Measurements from ENCODE around the gene ASGR1. TPM values are rescaled to one million over a fixed set of nuclear protein-coding genes. Genes with fewer than 3 reads are reported as not detected.

The ASGR1 gene
- total and polyA plus RNA-seq, 2 of the 4 experiments (the other 2 are of a cell fraction): 1.3 to 3.8 TPM

DNA sequence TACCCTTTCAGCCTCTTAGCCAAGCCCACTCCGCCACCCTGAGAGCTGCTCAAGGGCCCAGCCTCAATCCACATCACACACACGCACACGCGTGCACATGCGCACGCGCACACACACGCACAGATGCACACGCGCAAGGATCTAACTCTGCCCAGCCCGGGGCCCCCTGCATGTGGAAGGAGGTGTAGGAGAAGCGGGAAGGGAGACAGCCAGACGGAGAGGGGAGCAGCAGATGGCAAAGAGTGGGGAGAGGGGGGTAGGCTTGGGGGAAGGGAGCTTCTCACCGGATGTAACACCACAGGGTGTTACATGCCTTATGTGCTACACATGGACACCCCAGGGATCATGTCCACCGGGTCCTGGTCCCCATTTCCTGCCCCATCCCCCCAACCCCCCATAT lies 25.2 kb upstream of the ASGR1 start:
- H3K4me1 ChIP-seq (ENCODE audit: control insufficient read depth, insufficient read depth, low read length): peaks cover 9% of the 10 kb centered on the region
- CTCF ChIA-PET: no interaction called here

More for the DNA sequence above, 25.2 kb upstream of the ASGR1 start:
- peak overlapping the region in 1 of 2 experiments; percentile 59; a peak in 2 of 4 replicates for H4K8ac ChIP-seq (ENCODE audit: low read depth in 2 of 2, low read length in 2 of 2)
- H4K20me1 ChIP-seq (ENCODE audit: insufficient read depth, low read length): peaks cover 32% of the 10 kb centered on the region
- in situ Hi-C loops (cut with MboI; ENCODE audit: low sequenced_read_pairs) (no loop called here), dilution Hi-C loops (cut with HindIII; ENCODE audit: low sequenced_read_pairs, unreplicated experiment) (no loop called here), intact Hi-C loops (cut with micrococcal nuclease) (no loop called here)
- no peak overlapping the region for H3K14ac ChIP-seq (replicated peaks; ENCODE audit: low read depth, low read length)
- no peak overlapping the region for H2BK20ac ChIP-seq (ENCODE audit: low read depth, low read length)
- no peak for DNase-seq
- H3K27me3 ChIP-seq (ENCODE audit: control insufficient read depth, insufficient read depth, low read length): no peaks in the 10 kb centered on the region
- TF ChIP-seq MAZ (IDR thresholded peaks at IDR 0.05; ENCODE audit: borderline replicate concordance, low read depth, low read length) (no peak), CEBPB (IDR thresholded peaks at IDR 0.05; ENCODE audit: low read depth, low read length) (no peak), MAFK (IDR thresholded peaks at IDR 0.05; ENCODE audit: low read depth, low read length) (no peak), RAD21 (IDR thresholded peaks at IDR 0.05; ENCODE audit: low read length) (no peak), BHLHE40 (IDR thresholded peaks at IDR 0.05; ENCODE audit: low read depth, low read length) (no peak), NFE2L2 (IDR thresholded peaks at IDR 0.05; ENCODE audit: low read depth, low read length) (no peak), CHD1 (IDR thresholded peaks at IDR 0.05; ENCODE audit: low read depth, low read length) (no peak)
- TF ChIP-seq, protein P1, sequence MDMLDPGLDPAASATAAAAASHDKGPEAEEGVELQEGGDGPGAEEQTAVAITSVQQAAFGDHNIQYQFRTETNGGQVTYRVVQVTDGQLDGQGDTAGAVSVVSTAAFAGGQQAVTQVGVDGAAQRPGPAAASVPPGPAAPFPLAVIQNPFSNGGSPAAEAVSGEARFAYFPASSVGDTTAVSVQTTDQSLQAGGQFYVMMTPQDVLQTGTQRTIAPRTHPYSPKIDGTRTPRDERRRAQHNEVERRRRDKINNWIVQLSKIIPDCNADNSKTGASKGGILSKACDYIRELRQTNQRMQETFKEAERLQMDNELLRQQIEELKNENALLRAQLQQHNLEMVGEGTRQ (IDR thresholded peaks at IDR 0.05; ENCODE audit: low read depth, low read length): no peak
- TF ChIP-seq, protein P2, sequence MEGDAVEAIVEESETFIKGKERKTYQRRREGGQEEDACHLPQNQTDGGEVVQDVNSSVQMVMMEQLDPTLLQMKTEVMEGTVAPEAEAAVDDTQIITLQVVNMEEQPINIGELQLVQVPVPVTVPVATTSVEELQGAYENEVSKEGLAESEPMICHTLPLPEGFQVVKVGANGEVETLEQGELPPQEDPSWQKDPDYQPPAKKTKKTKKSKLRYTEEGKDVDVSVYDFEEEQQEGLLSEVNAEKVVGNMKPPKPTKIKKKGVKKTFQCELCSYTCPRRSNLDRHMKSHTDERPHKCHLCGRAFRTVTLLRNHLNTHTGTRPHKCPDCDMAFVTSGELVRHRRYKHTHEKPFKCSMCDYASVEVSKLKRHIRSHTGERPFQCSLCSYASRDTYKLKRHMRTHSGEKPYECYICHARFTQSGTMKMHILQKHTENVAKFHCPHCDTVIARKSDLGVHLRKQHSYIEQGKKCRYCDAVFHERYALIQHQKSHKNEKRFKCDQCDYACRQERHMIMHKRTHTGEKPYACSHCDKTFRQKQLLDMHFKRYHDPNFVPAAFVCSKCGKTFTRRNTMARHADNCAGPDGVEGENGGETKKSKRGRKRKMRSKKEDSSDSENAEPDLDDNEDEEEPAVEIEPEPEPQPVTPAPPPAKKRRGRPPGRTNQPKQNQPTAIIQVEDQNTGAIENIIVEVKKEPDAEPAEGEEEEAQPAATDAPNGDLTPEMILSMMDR (conservative IDR thresholded peaks at IDR 0.05; ENCODE audit: low read depth, low read length): no peak
- TF ChIP-seq, protein P3, sequence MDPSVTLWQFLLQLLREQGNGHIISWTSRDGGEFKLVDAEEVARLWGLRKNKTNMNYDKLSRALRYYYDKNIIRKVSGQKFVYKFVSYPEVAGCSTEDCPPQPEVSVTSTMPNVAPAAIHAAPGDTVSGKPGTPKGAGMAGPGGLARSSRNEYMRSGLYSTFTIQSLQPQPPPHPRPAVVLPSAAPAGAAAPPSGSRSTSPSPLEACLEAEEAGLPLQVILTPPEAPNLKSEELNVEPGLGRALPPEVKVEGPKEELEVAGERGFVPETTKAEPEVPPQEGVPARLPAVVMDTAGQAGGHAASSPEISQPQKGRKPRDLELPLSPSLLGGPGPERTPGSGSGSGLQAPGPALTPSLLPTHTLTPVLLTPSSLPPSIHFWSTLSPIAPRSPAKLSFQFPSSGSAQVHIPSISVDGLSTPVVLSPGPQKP (IDR thresholded peaks at IDR 0.05; ENCODE audit: borderline replicate concordance, low read depth, low read length): no peak
- H3K36me3 ChIP-seq (ENCODE audit: control insufficient read depth, insufficient read depth, low read length): peaks cover 21% of the 10 kb centered on the region
- BruUV-seq (replicated peaks): no TSS peak
- no peak overlapping the region; the same call in 1 of the 2 replicates for H3K4me2 ChIP-seq (ENCODE audit: low read depth, low read length)
- H2AFZ ChIP-seq (replicated peaks; ENCODE audit: low read length, poor library complexity): no peak overlapping the region
- H3K4me3 ChIP-seq (ENCODE audit: insufficient read depth, low read depth, low read length): no peak overlapping the region
- H3K18ac ChIP-seq (ENCODE audit: low read depth, low read length): no peak overlapping the region
- ATAC-seq (ENCODE audit: low read depth): no peak
- no peak overlapping the region for H3K4ac ChIP-seq (ENCODE audit: low read depth, low read length)
- no peak overlapping the region for H3K9ac ChIP-seq (ENCODE audit: low read depth, low read length)
- no peak overlapping the region for H3K23ac ChIP-seq (ENCODE audit: low read depth, low read length)
- peak overlapping the region; percentile 56 for H2AK9ac ChIP-seq (replicated peaks; ENCODE audit: low read depth, low read length, poor library complexity)
- no peak overlapping the region for H2BK120ac ChIP-seq (ENCODE audit: low read depth, low read length)
- no peak overlapping the region for H4K5ac ChIP-seq (ENCODE audit: low read depth, low read length)
- H3K56ac ChIP-seq (ENCODE audit: extremely low read depth, insufficient read depth, low read length): no peak overlapping the region
- POLR2A ChIA-PET (ENCODE audit: unreplicated experiment): no interaction called here
- no peaks in the 10 kb centered on the region for H3K9me3 ChIP-seq (ENCODE audit: control insufficient read depth, insufficient read depth, low read length)
- H2BK5ac ChIP-seq (ENCODE audit: low read depth, low read length, poor library complexity, severe bottlenecking): no peak overlapping the region
- H3K9me1 ChIP-seq (ENCODE audit: insufficient read depth, low read length): peaks cover 13% of the 10 kb centered on the region
- peak overlapping the region; percentile 29; the same call in 1 of the 2 replicates for H2AK5ac ChIP-seq (ENCODE audit: low read depth, low read length)
- WGBS, 2 experiments (ENCODE audit: extremely low coverage in 2 of 2, insufficient read length in 1 of 2): 50% methylated on average over 2 of the region's 15 CpGs; no CpG with 5 or more reads in 1 of the 2 experiments
- H4K91ac ChIP-seq (ENCODE audit: insufficient read depth, low read depth, low read length): no peak overlapping the region
- H2BK15ac ChIP-seq (ENCODE audit: low read depth, low read length): no peak overlapping the region
- peaks cover 13 to 64% of the 10 kb centered on the region in 2 experiments for H3K79me1 ChIP-seq (ENCODE audit: low read depth in 1 of 2, low read length in 2 of 2)
- H3K27ac ChIP-seq (ENCODE audit: insufficient read depth, low read length): no peak overlapping the region
